Measurements from ENCODE around the gene IFIT1.

DNA sequence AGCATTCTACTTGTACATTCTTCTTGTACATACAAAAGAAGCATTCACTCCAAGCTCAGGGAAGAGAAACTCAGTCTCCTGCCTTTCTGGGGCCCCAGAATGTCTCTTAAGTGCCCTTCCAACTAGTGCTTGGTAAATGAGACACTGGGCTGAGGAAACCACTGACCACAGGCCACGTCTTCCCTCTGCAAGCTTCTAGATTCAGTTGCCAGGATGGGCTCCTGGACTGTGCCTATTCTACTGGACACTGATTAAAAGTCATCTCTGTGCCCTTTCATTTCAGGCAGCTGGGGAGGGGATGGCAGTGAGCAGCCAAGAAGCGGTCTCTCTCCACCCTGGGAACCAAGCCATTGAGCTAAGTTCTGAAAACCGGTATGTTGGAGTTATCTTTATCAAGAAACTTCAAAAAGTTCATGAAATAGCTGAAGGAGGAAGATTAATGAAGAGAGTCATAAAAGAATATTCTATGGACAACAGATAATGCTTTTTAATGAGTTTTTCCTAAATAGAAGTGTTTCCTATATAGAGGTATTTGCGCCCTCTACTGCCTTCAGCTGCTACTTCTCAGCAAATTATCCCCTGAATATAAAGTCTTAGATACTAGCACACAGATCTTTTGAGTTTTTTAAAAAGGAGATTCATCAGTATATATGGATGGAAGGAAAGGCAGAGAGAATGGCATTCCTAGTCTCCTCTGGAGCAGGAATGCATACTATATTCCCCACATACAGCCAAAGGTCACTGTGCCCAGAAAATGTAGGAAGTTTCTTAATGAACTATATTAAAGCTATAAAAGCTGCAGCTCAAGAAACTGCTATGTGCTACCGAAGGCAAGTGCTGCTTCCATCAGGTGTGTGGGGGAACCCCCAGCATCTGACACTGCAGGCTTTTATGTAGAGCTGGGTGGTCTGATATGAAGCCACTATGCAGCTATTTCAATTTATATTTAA lies 23.0 kb upstream of the IFIT1 start:
- TF ChIP-seq, protein P1, sequence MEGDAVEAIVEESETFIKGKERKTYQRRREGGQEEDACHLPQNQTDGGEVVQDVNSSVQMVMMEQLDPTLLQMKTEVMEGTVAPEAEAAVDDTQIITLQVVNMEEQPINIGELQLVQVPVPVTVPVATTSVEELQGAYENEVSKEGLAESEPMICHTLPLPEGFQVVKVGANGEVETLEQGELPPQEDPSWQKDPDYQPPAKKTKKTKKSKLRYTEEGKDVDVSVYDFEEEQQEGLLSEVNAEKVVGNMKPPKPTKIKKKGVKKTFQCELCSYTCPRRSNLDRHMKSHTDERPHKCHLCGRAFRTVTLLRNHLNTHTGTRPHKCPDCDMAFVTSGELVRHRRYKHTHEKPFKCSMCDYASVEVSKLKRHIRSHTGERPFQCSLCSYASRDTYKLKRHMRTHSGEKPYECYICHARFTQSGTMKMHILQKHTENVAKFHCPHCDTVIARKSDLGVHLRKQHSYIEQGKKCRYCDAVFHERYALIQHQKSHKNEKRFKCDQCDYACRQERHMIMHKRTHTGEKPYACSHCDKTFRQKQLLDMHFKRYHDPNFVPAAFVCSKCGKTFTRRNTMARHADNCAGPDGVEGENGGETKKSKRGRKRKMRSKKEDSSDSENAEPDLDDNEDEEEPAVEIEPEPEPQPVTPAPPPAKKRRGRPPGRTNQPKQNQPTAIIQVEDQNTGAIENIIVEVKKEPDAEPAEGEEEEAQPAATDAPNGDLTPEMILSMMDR (IDR thresholded peaks at IDR 0.05), result peak; percentile 38 to 55 (median 53)
- TF ChIP-seq POLR2A (IDR thresholded peaks at IDR 0.05), result no peak

Measured in uterus (tissue), 2 donors.